GM19438 (cell line): ENCODE results near the gene PTPRG.
"Not testable (repeated sequence)": the region's sequence is repeated elsewhere in the genome, so short reads cannot be mapped to it uniquely, and the experiment has no call there.

ENCODE experiments used
- ATAC-seq: cut with Tn5 transposase; IDR thresholded peaks from one replicate; pipeline ENCODE4 v1.9.1; 2021; ENCODE audit warnings: low read depth; ENCODE audit not compliant: unreplicated experiment

The PTPRG gene

DNA sequence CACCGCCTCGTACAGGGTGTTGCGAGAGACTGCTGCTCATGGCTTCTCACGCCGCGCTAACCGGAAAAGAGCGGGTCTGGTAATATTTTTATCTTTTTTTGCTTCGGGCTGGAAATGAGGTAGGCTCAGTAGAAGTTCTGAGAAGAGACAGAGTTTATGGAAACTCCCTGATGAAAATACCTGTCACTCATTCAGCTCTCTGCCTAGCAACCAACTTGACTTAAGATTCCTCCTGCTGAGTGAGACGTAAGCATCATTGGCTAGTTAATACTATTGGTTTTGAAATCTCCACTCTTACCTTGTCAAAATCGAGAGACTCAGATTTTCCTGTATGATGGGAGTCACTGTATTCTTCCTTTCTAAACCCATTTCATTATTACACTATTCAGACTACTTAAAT lies 181.7 kb downstream of the PTPRG start:
- no peak for ATAC-seq

DNA sequence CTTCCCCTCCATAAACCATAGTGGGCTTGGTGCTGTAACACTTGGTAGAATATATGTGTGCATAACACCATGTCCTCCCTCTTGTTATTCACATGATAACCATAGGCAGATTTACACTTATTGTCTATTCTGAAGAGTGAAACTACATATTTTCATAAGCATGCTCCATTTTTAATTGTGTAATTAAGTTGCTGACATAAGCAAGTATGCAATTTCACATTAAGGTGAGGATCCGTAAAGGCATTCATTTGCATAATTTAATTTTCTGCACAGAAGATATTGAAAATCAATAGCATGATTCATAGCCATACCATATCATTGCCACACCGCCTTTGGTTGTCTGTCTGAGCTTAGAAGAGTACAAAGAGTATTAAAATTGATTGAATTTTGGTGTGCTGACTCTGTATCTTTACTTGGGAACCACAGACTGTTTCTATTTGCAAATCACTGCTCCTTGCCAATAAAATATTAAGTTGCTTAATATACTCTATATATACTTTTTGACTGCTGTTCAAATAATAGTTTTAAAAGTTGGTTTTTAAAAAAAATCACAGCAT lies 182.4 kb downstream of the PTPRG start:
- ATAC-seq: no peak

DNA sequence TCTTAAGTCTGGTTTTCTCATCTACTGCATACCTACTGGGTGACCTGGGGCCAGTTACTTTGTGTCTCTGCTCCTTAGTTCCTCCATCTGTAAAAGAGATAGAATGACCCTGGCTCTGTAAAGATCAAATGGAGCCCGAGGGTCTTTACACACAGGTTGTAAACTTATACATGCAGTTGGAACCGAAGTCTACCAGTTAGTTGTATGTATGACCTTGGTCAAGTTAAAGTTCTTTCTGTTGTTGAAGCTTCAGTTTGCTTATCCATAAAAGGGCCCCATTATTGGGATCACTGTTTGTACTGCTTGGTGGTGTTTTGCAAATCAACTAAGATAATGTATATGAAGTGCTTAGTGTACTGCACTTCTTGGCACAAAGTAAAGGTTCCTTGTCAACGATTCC lies 186.9 kb downstream of the PTPRG start:
- ATAC-seq: no peak

DNA sequence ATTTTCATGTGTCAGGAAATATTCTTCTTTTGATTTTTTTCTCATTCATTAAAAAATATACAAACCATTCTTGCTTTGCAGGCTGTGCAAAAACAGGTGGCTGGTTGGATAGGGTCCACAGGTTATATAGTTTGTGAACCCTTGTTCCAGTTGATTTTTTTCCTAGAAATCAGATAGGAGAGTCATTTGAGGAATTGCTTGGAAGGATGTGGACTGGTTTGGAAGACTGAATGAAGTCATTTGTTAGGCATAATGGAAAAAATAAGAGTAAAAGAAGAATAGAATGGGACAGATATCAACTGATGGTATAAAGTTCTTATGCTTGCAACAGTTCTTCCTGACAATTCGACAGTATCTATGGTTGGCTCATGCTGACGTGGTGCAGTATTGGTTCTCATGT lies 189.4 kb downstream of the PTPRG start:
- no peak for ATAC-seq

DNA sequence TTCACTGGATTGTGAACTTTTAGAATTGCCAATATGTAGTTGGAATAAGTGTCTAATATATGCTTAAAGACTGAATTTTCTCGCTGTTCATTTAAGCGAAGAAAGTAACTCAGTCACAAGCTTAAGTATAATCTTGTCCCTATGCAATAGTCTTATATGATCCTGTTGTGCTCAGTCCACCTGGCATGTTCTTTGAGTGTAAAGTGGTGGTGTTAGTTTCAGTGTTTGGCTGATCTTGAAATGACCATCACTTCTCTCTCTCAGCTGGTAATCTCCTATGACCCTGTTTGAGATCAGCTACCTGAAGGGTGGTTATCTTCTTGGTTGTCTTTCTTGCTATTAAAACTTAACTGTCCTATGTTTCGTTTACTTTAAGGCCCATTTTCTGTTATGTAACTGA lies 197.5 kb downstream of the PTPRG start:
- no peak for ATAC-seq

DNA sequence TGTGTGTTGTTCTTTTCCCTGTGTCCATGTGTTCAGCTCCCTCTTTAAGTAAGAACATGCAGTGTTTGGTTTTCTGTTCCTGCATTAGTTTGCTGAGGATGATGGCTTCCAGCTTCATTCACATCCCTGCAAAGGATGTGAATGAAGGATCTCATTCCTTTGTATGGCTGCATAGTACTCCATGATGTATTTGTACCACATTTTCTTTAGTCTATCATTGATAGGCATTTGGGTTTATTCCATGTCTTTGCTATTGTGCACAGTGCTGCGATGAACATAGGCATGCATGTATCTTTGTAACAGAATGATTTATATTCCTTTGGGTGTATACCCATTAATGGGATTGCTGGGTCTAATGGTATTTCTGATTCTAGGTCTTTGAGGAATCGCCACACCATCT lies 199.4 kb downstream of the PTPRG start:
- ATAC-seq: not testable (repeated sequence)

DNA sequence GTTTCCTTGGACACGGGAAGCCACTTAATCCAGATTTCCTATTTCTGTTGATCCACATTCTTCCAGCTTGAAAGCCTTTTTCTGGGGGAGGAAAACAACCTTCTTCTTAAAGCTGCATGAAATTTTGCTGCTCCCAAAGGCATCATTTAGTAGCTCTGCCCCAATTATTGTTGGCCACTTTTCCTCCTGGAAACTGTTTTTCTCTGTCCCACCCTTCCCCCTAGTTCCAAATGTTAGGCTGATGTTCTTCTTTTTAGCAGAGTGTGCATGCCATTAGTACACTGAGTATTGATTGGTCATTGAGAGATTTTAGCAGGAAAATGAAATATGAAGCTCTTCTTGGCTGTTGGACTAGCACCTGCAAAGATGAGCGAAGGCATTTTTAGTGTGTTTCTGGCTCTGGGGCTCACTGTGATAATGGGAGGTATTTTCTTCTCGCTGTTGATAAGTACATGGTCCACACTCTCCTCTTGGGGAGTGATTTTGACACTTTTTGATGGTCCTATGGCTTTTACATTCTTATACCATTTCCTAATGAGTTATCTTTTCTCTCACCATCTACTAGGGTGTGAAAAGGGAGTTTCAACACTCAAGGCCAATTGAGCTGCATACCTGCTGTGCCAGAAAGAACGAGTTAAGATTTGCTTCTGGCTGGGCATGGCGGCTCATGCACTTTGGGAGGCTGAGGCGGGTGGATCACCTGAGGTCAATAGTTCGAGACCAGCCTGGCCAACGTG lies 200.5 kb downstream of the PTPRG start:
- ATAC-seq: no peak

DNA sequence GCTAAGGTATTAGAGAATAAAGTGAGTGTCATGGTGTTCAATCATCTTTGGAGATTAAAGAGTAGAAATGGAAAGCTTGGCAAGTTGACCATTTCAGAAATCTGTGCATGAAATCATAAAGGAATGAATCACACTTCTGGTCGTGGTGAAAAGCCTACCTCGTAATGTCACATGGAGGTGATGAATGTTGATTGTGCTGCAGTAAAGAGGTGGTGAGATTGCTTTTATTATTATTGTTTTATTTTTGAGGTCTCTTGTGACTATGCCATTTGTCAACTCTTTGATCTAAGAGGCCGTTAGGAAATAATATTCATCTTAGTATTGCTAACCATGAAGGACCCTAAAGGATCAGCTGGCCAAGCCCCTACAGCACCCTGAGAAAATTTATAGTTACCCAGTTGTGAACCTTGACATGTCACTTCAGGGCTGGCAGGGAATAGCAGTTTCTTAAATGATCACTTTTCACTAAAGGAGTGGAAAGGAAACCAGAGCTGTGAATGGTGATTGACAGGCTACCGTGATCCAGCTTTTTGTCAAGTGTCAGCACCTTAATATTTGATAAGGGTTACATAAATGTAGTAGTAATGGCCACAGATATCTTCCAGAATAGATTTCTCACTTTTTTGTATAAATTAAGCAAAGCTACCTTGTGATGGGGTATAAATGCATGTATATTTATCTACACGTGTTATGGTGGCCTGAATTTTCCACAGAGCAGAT lies 203.9 kb downstream of the PTPRG start:
- no peak for ATAC-seq

DNA sequence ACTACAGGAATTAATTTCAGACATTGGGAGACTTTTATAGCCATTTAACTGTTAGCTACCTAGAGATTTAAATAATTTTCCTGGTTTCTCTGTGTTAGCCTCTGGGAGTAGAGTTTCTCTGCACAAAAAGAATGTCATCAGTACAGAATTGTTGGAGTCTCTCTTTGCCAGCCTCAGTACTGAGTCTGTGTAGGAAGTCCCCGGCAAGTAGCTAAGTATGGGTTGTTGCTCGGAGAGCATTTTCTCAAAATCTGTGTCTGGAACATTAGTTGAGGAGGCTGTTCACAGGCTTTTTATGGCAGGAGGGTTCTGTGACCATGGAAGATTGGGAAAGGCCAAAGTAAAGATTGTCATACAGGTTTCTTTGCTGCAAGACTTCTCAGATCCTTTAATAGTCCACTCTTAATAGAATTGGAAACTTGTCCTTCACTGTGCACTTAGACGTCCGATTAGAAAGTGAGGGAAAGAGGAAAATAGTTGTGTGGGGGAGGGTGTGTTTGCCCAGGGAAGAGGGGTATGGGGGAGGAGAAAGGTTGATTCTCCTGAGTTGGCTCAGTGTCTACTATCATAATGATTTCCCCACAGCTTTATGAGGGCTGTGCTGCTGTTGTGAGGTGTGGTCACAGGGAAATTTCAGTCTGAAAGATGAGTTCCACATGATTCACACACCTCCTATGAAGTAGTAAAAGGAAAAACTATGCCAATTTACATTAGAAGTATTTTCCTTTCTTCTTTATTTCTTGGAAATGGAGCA lies 207.1 kb downstream of the PTPRG start:
- no peak for ATAC-seq

DNA sequence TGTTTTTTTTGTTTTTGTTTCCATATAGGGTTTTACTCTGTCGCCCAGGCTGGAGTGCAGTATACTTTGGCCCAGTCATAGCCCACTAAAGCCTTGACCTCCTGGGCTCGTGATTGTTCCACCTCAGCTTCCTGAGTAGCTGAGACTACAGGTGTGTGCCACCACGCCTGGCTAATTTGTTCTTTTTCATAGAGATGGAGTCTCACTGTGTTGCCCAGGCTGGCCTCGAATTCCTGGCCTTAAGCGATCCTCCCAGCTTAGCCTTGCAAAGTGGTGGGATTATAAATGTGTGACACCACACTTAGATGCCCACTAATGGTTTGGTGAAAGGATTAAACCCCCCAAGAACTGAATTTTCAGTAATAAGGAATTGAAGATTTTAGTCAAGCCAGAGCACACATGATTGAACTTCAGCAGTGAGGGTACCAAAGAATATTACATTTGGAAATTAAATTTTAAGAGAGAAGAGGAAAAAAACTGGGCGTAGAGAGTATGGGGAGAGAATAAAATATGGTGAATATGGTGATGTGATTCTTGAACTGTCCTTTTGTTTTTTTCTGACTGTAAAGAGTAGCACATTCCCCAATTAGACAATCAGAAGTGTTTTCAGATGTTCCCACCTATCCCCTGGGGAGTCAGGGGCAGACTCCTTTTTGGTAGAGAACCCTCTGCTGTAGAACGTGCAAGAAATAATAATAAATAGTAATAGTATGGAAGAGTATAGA lies 208.1 kb downstream of the PTPRG start:
- ATAC-seq: no peak

DNA sequence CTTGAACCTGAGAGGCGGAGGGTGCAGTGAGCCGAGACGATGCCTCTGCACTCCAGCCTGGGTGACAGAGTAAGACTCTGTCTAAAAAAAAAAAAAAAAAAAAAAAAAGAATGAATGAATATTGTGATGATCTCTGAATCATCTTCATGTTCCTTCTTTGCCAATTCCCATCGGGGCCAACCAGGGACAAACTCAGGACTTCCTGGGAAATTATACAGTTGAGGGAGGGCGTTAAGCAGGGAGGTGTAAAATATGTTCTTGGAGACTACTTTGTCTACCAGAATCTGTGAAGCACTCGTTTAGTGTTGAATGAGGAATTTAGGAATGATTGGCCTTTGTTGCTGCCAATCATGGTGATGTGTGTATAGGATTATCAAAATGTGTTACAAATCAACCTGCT lies 210.6 kb downstream of the PTPRG start:
- ATAC-seq: no peak

DNA sequence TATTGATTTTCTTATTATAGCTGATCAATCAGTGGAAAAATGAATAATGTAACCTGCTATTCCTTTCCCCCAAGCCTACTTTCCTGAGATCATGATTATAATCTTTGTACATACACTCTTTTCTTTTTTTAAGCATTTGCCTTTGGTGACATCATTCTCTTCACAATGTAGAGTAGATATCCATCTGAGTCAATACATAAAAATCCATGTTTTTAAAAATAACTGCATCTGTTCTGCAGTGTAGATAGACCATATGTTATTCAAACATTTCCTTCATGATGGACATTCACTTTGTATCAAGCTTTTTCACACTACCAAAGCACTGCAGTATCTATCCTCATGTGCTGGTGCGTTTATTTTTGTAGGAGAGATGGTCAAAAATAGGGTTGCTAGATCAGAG lies 211.1 kb downstream of the PTPRG start:
- no peak for ATAC-seq

DNA sequence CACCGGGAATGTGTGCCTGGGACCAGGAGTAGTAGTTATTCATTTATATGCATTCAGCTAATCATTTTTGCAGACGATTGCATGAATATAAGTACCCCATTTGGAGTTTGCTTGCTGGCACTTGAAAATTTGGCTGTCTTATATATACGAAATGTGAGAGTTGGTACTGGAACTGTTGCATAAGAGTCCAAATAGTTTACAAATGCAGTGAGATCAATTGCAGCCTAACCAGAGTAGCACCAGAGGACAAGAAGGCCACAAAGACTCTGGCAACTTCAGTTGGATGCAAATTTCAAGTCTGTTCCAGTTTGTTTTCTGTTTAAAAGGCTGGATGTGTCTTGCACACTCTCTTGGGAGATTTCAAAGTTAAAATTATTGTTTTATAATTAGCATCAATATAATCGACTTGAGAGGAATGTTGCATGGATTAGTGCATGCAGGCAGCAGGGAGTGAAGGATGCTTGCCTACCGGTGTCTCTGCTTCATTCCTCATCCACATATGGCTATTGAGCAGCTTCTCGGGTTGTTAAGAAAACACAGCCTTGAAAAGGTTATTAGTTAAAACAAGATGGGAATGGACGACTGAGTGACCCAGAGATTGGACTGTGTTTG lies 213.0 kb downstream of the PTPRG start:
- no peak for ATAC-seq

DNA sequence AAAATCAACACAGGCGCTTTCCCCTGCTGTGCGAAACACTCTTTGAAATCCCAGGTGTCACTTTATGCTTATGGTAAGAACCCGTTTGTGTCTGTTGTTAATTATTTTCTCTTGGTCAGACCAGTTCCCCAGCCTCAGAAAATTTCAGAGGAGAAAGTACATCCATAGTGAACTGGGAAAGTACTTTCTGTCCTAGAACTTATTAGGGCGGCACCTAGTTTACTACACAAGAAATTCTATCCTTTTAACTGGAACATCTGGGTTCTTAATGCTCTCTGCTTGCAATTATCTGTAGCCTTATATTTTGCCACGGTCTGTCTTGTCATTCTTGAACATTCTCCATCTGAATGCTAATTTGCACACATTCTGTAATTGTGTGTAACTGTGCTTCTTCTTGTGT lies 215.0 kb downstream of the PTPRG start:
- ATAC-seq: no peak

DNA sequence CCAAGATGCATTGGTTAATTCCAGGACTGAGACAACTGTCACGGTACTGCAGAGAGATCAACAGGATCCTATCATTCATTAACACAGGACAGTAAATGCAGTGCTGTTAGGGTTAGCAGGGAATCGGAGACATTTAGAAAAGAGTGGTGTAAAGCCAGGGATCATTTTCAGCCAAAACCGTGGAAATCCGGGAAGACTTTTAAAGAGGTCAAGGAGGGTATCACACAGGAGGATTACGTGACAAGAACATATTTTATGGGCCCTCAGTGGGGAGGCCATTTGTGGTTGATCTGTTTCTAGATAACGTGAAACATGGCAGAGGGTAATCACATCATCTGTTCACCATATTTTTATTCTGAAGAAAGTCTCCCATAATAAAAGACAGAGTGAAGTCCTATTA lies 216.1 kb downstream of the PTPRG start:
- ATAC-seq: no peak

DNA sequence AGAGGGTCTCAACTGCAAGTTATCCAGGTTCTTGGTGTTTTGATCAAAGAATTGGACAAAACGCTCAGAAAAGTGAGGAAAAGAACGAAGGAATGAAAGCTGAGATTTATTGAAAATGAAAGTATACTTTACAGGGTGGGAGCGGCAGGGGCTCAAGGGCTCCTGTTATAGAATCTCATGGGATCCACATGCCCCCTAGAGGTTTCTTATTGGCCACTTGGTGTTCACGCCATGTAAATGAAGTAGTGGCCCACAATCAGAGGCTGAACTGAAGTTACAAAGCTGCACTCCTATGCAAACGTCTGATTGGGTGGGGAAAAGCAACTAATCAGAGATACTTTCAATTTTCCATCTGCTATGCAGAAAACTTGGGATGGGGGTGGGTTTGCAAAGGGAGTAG lies 216.7 kb downstream of the PTPRG start:
- ATAC-seq: no peak

DNA sequence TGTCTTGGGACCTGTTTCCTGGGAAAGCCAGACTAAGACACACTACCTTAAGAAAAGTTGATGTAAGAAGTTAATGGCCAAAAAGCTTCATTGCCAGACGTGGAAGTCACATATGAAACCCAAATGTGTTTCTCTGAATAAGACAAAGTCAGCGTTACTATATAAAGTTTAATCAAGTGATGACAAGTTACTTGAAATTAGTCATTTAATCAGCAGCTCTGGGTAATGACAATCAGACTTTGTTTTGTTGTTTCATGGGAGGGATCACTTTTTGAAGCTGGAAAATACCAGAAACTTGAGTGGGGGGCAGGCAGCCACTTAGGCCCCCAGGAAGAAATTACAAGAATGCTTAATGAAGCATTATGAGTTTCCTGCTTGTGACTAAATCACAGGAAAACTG lies 218.6 kb downstream of the PTPRG start:
- ATAC-seq: no peak

DNA sequence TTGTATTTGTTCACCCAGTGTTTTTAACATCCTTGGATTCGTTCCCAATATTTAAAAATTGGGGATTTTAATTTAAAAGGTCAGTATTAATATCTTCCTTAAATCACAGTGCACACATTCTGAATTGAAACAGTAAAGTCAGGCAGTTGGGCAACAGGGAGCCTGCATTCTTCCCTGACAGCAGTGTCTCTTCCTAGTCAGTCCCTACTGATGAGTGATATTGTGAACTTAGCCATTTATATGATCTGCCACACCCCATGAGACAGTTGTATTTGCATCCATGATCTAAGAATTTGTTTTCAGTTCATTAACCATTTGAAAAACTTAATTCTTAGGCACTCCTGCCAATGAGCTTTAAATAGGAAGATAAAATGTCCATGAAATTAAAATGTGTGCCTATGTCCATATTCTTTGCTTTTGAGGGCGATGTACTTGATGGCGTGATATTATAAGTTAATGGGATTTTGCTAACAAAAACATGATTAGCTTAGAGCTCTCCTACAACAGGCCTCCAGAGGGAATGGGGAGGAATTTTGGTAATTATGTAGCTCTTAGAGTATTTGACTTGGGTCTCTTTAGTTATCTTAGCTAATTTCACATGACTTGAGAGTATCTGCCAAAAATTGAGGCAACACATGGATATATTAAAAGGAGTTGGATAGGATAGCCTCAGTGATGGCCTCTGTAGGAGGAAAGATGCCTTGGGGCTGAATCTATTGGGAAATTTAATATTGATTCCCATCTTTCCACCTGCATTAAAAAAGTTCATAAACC lies 219.3 kb downstream of the PTPRG start:
- no peak for ATAC-seq

DNA sequence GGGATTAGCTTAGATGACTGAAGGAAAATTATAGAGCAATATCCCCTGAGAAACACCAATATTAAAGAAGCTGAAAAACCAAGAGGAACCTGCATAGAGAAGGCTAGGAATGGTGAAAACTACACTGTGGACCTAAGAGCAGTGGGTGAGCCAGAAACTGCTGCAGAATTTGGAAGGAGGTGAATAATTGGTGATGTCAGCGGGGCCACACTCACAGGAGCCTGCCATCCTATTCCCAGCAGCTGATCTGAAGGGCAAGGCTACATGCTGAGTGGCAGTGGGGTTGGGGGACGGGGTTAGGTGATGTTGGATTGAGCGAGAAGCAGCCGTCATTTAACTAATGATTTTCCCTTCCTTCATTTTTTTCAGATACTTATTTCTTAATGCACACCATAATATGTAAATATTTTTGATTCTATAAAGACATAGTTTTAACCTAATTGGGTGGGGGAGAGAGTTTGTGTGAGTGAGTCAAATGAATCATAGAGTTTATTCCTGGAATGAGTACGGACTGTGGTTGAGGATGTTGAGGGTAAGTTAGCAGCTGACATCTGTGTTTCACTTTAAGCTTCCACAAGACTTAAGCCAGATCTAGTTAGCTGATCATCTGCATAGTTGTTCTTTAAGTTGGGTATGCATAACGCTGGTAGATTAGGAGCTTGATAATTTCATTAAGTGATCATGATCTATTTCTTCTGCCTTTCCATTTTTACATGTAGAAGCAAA lies 222.8 kb downstream of the PTPRG start:
- no peak for ATAC-seq
